Activated T-cell treated with anti-CD3 and anti-CD28 coated beads for 48 hours (primary cell): ENCODE measurements around the gene TMEM273.
A peak's percentile ranks its signal among the peaks of the same experiment; 100 is the strongest.

Experiments
- DNase-seq: peaks from one replicate; pipeline ENCODE4 v3.0.0-alpha.2; 2020; ENCODE audit warnings: low read depth

The TMEM273 gene

GRCh38 chr10:49164559-49165188 lies 23.5 kb downstream of the TMEM273 start:
- DNase-seq, result peak; percentile 37

- DNase-seq, result no peak
These were observed 24.4 kb downstream of the TMEM273 start for GRCh38 chr10:49163741-49164140.

- DNase-seq, result no peak
These were observed 25.4 kb downstream of the TMEM273 start for GRCh38 chr10:49162761-49163310.

GRCh38 chr10:49162063-49162462 lies 26.1 kb downstream of the TMEM273 start:
- DNase-seq, result no peak

- DNase-seq, result no peak
These were observed 26.7 kb downstream of the TMEM273 start for GRCh38 chr10:49161411-49161997.

GRCh38 chr10:49160814-49161213 lies 27.4 kb downstream of the TMEM273 start:
- no peak for DNase-seq

- no peak for DNase-seq
These were observed 28.1 kb downstream of the TMEM273 start for GRCh38 chr10:49160110-49160509.

- no peak for DNase-seq
These were observed 29.3 kb downstream of the TMEM273 start for GRCh38 chr10:49158915-49159314.

- DNase-seq, result no peak
These were observed 29.8 kb downstream of the TMEM273 start for GRCh38 chr10:49158404-49158803.

- DNase-seq, result no peak
These were observed 31.0 kb downstream of the TMEM273 start for GRCh38 chr10:49157229-49157628.

- DNase-seq, result no peak
These were observed 33.5 kb downstream of the TMEM273 start for GRCh38 chr10:49154641-49155040.

GRCh38 chr10:49153971-49154370 lies 34.2 kb downstream of the TMEM273 start:
- no peak for DNase-seq

GRCh38 chr10:49153115-49153514 lies 35.1 kb downstream of the TMEM273 start:
- no peak for DNase-seq

- DNase-seq, result no peak
These were observed 35.5 kb downstream of the TMEM273 start for GRCh38 chr10:49152663-49153062.

GRCh38 chr10:49152037-49152436 lies 36.2 kb downstream of the TMEM273 start:
- DNase-seq, result no peak

GRCh38 chr10:49151481-49151880 lies 36.7 kb downstream of the TMEM273 start:
- no peak for DNase-seq

GRCh38 chr10:49151025-49151445 lies 37.2 kb downstream of the TMEM273 start:
- DNase-seq, result no peak

- DNase-seq, result no peak
These were observed 37.8 kb downstream of the TMEM273 start for GRCh38 chr10:49150426-49150825.

- no peak for DNase-seq
These were observed 38.3 kb downstream of the TMEM273 start for GRCh38 chr10:49149881-49150280.

GRCh38 chr10:49144058-49144720 lies 44.0 kb downstream of the TMEM273 start:
- no peak for DNase-seq

- DNase-seq, result no peak
These were observed 44.9 kb downstream of the TMEM273 start for GRCh38 chr10:49143249-49143648.

GRCh38 chr10:49141541-49142332 lies 46.5 kb downstream of the TMEM273 start:
- DNase-seq, result no peak
